GM10847 (cell line): ENCODE data around the gene ZFTA.

Source experiments
- POLR2A ChIP-seq: IDR thresholded peaks from 2 replicates; pipeline ENCODE4 v1.6.1; 2011; ENCODE audit not compliant: insufficient read length; ENCODE audit errors: extremely low read depth

ZFTA gene

DNA sequence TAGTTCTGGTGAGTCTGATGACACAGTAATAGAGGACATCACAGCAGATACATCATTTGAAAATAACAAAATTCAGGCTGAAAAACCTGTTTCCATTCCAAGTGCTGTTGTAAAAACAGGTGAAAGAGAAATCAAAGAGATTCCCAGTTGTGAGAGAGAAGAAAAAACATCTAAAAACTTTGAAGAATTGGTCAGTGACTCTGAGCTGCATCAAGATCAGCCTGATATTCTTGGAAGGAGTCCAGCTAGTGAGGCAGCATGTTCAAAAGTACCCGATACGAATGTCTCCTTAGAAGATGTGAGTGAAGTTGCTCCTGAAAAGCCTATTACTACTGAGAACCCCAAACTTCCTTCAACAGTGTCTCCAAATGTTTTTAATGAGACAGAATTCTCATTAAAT, 48.6 kb downstream of the ZFTA start:
- TF ChIP-seq POLR2A, result no peak

DNA sequence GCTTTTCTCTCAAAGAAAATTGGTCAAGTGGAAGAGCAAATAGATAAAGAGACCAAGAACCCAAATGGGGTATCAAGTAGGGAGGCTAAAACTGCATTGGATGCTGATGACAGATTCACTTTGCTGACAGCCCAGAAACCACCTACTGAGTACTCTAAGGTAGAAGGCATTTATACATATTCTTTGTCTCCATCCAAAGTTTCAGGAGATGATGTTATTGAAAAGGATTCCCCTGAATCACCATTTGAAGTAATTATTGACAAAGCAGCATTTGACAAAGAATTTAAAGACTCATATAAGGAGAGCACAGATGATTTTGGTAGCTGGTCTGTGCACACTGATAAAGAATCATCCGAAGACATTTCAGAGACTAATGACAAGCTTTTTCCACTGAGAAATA, 49.6 kb downstream of the ZFTA start:
- no peak for TF ChIP-seq POLR2A
